GM12878 (cell line): ENCODE data around the gene EHBP1.

ENCODE experiments used
- CHD2 ChIP-seq: IDR thresholded peaks from 2 replicates; pipeline ENCODE4 v1.6.1; 2011; ENCODE audit warnings: low read depth, low read length, improper control_type of control experiment, borderline replicate concordance
- CREB1 ChIP-seq: IDR thresholded peaks from 2 replicates; pipeline ENCODE4 v1.6.1; 2012; ENCODE audit warnings: low read depth, mild to moderate bottlenecking, inconsistent platforms
- LARP7 ChIP-seq: fragments of 450-650 bp; IDR thresholded peaks from 2 replicates; pipeline ENCODE4 v1.6.1; 2017; ENCODE audit warnings: mild to moderate bottlenecking
- NR2C2 ChIP-seq: IDR thresholded peaks from 2 replicates; pipeline ENCODE4 v1.6.1; 2011; ENCODE audit warnings: borderline replicate concordance, low read depth; ENCODE audit not compliant: control insufficient read depth, insufficient read length
- POLR2A ChIP-seq: IDR thresholded peaks from 2 replicates; pipeline ENCODE4 v1.6.1; 2011; ENCODE audit warnings: low read depth, mild to moderate bottlenecking, low read length
- POLR2AphosphoS2 ChIP-seq: IDR thresholded peaks from 2 replicates; pipeline ENCODE4 v1.6.1; 2011; ENCODE audit warnings: low read depth, mild to moderate bottlenecking, low read length, improper control_type of control experiment, moderate library complexity
- POLR2AphosphoS5 ChIP-seq: IDR thresholded peaks from 2 replicates; pipeline ENCODE4 v1.6.1; 2011; ENCODE audit warnings: mild to moderate bottlenecking, low read length, inconsistent platforms
- REST ChIP-seq: IDR thresholded peaks from 2 replicates; pipeline ENCODE4 v1.6.1; 2012; ENCODE audit warnings: mild to moderate bottlenecking, low read depth, low read length
- SP1 ChIP-seq: IDR thresholded peaks from one replicate; pipeline ENCODE4 v1.6.1; 2011; ENCODE audit warnings: low read depth, low read length
- ZNF384 ChIP-seq: IDR thresholded peaks from 2 replicates; pipeline ENCODE4 v1.6.1; 2012; ENCODE audit warnings: low read depth, mild to moderate bottlenecking, low read length, improper control_type of control experiment, borderline replicate concordance
- TF ChIP-seq, protein P1 (sequence below): fragments of 450-650 bp; IDR thresholded peaks from 2 replicates; pipeline ENCODE4 v1.6.1; 2017; ENCODE audit warnings: mild to moderate bottlenecking, low read depth, inconsistent platforms; ENCODE audit not compliant: poor library complexity, severe bottlenecking

GRCh38 chr2:63058144-63058920, 352.8 kb downstream of the EHBP1 start:
- TF ChIP-seq SP1 (no peak), LARP7 (no peak), NR2C2 (no peak), CHD2 (no peak), POLR2A (no peak), REST (no peak; the same call in 1 of the 2 replicates), POLR2AphosphoS5 (no peak), POLR2AphosphoS2 (no peak), ZNF384 (no peak), CREB1 (no peak)
- TF ChIP-seq, protein P1, sequence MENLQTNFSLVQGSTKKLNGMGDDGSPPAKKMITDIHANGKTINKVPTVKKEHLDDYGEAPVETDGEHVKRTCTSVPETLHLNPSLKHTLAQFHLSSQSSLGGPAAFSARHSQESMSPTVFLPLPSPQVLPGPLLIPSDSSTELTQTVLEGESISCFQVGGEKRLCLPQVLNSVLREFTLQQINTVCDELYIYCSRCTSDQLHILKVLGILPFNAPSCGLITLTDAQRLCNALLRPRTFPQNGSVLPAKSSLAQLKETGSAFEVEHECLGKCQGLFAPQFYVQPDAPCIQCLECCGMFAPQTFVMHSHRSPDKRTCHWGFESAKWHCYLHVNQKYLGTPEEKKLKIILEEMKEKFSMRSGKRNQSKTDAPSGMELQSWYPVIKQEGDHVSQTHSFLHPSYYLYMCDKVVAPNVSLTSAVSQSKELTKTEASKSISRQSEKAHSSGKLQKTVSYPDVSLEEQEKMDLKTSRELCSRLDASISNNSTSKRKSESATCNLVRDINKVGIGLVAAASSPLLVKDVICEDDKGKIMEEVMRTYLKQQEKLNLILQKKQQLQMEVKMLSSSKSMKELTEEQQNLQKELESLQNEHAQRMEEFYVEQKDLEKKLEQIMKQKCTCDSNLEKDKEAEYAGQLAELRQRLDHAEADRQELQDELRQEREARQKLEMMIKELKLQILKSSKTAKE = no peak
